ENCODE measurements around the gene DUSP11. TPM values are rescaled to one million over a fixed set of nuclear protein-coding genes. Genes with fewer than 3 reads are reported as not detected.
"Not testable (repeated sequence)": the region's sequence is repeated elsewhere in the genome, so short reads cannot be mapped to it uniquely, and the experiment has no call there.

Gene DUSP11
- total RNA-seq, 1 donor from 2014 or later, result 20.8 TPM

DNA sequence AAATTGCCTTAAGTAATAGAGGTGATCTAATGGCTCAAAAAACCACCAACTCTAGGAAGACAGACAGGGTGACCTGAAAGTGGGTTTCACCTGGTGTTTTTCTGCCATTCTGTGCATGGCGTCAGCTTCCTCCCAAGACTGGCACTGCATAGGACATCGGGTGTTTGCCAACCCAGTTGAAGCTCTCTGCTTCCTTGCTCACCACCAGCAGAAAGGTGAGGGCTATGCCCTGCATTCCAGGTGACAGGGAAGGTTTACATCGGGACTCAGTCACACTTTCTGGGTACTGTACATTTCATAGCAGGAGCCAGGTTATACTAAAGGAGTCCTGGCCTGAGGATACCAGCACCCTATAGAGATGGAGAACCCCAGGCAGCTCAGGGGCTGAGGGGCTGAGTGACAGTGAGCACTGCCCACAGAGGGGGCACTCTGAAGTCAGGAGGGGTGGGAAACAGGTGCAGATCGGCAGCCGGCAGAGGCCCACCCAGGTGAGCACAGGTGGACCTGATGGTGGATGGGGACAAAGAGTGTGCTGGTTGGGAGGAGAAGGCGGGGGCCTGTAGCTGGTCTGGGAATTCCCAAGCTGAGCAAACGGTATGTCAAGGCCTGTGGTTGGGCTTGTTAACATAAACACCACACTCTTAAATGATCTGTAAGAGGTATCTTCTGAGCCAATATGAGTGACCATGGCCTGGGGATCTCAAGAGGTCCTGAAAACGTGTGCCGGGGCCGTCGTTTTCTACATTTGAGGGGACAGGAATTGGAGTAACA is 60.9 kb downstream of the DUSP11 start:
- Mint-ChIP-seq H3K27me3 (ENCODE audit: unreplicated experiment) (peaks cover 2% of the 10 kb centered on the region), H3K4me3 (ENCODE audit: unreplicated experiment) (no peak overlapping the region), H3K27ac (ENCODE audit: unreplicated experiment) (no peak overlapping the region), H3K9me3 (ENCODE audit: unreplicated experiment) (peaks cover 4% of the 10 kb centered on the region), H3K36me3 (ENCODE audit: unreplicated experiment) (peaks cover 4% of the 10 kb centered on the region), H3K4me1 (ENCODE audit: low read depth, unreplicated experiment) (no peaks in the 10 kb centered on the region)
- no peak for DNase-seq
- no peak for TF ChIP-seq CTCF (IDR thresholded peaks at IDR 0.05; ENCODE audit: partially characterized antibody, unreplicated experiment)

- peaks cover 4% of the 10 kb centered on the region for H3K9me3 Mint-ChIP-seq (ENCODE audit: unreplicated experiment)
- DNase-seq, result no peak
- peaks cover 4% of the 10 kb centered on the region for H3K36me3 Mint-ChIP-seq (ENCODE audit: unreplicated experiment)
- TF ChIP-seq CTCF (IDR thresholded peaks at IDR 0.05; ENCODE audit: partially characterized antibody, unreplicated experiment), result no peak
- H3K4me3 Mint-ChIP-seq (ENCODE audit: unreplicated experiment), result no peak overlapping the region
- H3K27me3 Mint-ChIP-seq (ENCODE audit: unreplicated experiment), result peaks cover 2% of the 10 kb centered on the region
- H3K4me1 Mint-ChIP-seq (ENCODE audit: low read depth, unreplicated experiment), result no peaks in the 10 kb centered on the region
- no peak overlapping the region for H3K27ac Mint-ChIP-seq (ENCODE audit: unreplicated experiment)
Measured at GRCh38 chr2:73718421-73718820, 61.5 kb downstream of the DUSP11 start.

DNA sequence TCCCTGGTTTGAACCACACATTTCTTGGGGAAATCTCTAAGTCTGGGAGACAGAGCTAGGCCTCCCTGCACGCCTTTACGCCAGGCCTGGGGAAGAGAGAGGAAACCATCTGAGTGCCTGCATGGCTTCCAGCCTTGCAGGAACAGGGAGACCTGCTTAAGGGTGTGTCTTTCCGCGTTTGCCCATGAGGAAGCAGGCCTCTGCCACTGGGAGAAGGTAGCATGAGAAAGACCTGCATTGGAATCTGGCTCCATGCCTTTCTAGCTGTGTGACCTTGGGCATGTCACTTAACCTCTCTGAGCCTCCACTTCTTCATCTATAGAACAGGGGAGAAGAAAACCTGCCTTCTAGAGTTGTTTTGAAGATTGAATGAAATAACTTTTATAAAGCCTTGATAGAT is 62.2 kb downstream of the DUSP11 start:
- H3K36me3 Mint-ChIP-seq (ENCODE audit: unreplicated experiment); H3K4me1 Mint-ChIP-seq (ENCODE audit: low read depth, unreplicated experiment); H3K27me3 Mint-ChIP-seq (ENCODE audit: unreplicated experiment); DNase-seq; H3K9me3 Mint-ChIP-seq (ENCODE audit: unreplicated experiment); H3K27ac Mint-ChIP-seq (ENCODE audit: unreplicated experiment); H3K4me3 Mint-ChIP-seq (ENCODE audit: unreplicated experiment): not testable (repeated sequence)

- DNase-seq, result no peak
- no peak for TF ChIP-seq CTCF (IDR thresholded peaks at IDR 0.05; ENCODE audit: partially characterized antibody, unreplicated experiment)
- peaks cover 2% of the 10 kb centered on the region for H3K9me3 Mint-ChIP-seq (ENCODE audit: unreplicated experiment)
- H3K27me3 Mint-ChIP-seq (ENCODE audit: unreplicated experiment), result peaks cover 2% of the 10 kb centered on the region
- H3K4me1 Mint-ChIP-seq (ENCODE audit: low read depth, unreplicated experiment), result no peaks in the 10 kb centered on the region
- H3K27ac Mint-ChIP-seq (ENCODE audit: unreplicated experiment), result no peak overlapping the region
- no peak overlapping the region for H3K4me3 Mint-ChIP-seq (ENCODE audit: unreplicated experiment)
- H3K36me3 Mint-ChIP-seq (ENCODE audit: unreplicated experiment), result peaks cover 4% of the 10 kb centered on the region
Measured at GRCh38 chr2:73717251-73717606, 62.7 kb downstream of the DUSP11 start.

GRCh38 chr2:73716543-73717250 is 63.2 kb downstream of the DUSP11 start:
- no peak overlapping the region for H3K27ac Mint-ChIP-seq (ENCODE audit: unreplicated experiment)
- peaks cover 2% of the 10 kb centered on the region for H3K27me3 Mint-ChIP-seq (ENCODE audit: unreplicated experiment)
- H3K4me3 Mint-ChIP-seq (ENCODE audit: unreplicated experiment), result no peak overlapping the region
- no peak for TF ChIP-seq CTCF (IDR thresholded peaks at IDR 0.05; ENCODE audit: partially characterized antibody, unreplicated experiment)
- peaks cover 4% of the 10 kb centered on the region for H3K36me3 Mint-ChIP-seq (ENCODE audit: unreplicated experiment)
- no peak for DNase-seq
- no peaks in the 10 kb centered on the region for H3K4me1 Mint-ChIP-seq (ENCODE audit: low read depth, unreplicated experiment)
- peaks cover 2% of the 10 kb centered on the region for H3K9me3 Mint-ChIP-seq (ENCODE audit: unreplicated experiment)
